ENCODE results near the gene ETV4. TPM values are rescaled to one million over a fixed set of nuclear protein-coding genes. Genes with fewer than 3 reads are reported as not detected.

Gene ETV4
- total RNA-seq, 6 donors from 2014 or later = 2.8 to 5.2 (median 3.4) TPM

DNA sequence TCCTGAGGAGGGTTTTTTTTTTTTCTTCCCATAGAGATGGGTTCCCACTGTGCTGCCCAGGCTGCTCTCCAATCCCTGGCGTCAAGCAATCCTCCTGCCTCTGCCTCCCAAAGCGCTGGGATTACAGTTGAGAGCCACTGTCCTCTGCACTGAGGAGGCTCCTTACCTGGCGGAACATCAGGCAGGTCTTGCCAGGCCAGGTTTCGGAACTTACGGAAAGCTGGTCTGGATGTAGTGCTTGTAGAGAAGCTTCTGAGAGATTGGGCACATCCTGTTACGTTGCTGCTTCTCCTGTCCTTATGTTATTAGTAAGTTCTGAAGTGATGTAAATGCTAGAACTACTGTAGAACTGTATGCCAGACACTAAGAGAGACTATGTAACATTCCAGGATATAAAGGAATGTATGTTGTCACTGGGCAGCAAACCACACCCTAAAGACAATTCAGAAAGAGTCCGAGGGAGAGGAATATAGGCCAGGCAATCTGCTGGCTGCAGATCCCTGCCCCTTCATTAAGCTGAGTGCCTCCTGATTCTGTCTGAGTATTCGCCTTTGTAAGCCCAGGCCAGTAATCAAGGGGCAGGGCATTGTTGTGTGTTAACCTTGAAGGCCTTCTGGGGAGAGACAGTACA is 21.1 kb downstream of the ETV4 start:
- Histone ChIP-seq H3K4me3 (no peak overlapping the region), H3K36me3 (peaks cover 30 to 84% (median 60%) of the 10 kb centered on the region in 4 donors), H3K27me3 (no peaks in the 10 kb centered on the region), H3K9me3 (no peaks in the 10 kb centered on the region), H3K27ac (no peak overlapping the region), H3K4me1 (peaks cover 3 to 5% (median 4%) of the 10 kb centered on the region in 4 donors)
- no peak for ATAC-seq (ENCODE audit: low FRiP score in 2 of 2)
- TF ChIP-seq POLR2AphosphoS5 (IDR thresholded peaks at IDR 0.05) = no peak
- TF ChIP-seq POLR2A (IDR thresholded peaks at IDR 0.05) = no peak
- TF ChIP-seq EP300 (IDR thresholded peaks at IDR 0.05) = no peak
- no peak for TF ChIP-seq CTCF (IDR thresholded peaks at IDR 0.05)
- WGBS, 2 donors = 88 to 94% methylated on average over 8 of the region's 8 CpGs
- no peak for DNase-seq

GRCh38 chr17:43521389-43521788 is 24.8 kb downstream of the ETV4 start:
- DNase-seq (no peak), ATAC-seq (ENCODE audit: low FRiP score in 2 of 2) (no peak)
- TF ChIP-seq CTCF (IDR thresholded peaks at IDR 0.05) = no peak
- TF ChIP-seq POLR2A (IDR thresholded peaks at IDR 0.05) = no peak
- TF ChIP-seq EP300 (IDR thresholded peaks at IDR 0.05) = no peak
- no peak for TF ChIP-seq POLR2AphosphoS5 (IDR thresholded peaks at IDR 0.05)
- WGBS, 2 donors = 95 to 98% methylated on average over 4 of the region's 4 CpGs
- Histone ChIP-seq H3K27ac (no peak overlapping the region), H3K4me3 (no peak overlapping the region), H3K36me3 (peaks cover 45 to 100% (median 85%) of the 10 kb centered on the region in 4 donors), H3K27me3 (no peaks in the 10 kb centered on the region), H3K9me3 (no peaks in the 10 kb centered on the region), H3K4me1 (no peaks in the 10 kb centered on the region)

DNA sequence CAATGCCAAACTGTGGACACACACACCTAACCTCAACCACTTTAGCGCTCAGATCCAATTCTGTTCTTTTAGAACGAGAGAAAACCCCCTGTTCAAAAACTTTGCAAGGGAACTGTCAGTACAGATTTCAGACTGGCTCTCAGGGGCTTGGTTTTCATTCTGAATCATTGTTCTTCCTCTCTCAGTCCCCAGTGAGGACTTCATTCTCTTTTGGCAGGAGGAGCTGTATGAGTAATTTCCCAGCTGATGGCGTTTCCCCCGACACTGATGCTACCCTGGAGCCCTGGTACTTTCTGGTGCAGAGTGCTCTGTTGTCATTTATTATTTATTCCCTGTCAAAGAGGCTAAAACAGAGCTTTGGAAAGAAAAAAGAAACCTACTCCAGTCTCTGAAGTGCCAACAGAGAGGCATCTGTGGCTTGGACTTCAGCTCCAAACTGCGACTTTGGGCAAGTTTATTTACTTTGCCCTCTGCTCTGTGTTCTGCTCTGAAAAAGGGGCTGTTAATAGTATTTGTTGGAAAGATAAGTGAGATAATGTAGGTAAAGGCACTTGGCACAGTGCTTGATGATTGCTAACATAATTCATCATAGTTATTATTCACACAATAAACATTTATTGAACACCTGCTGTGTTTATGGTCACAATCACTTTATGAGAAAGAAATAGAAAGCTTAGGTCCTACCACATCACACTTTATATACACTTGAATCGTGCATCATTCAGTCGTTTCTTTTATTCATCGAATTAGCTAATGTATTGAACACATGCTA is 28.3 kb downstream of the ETV4 start:
- TF ChIP-seq POLR2A (IDR thresholded peaks at IDR 0.05) (no peak), EP300 (IDR thresholded peaks at IDR 0.05) (no peak), CTCF (IDR thresholded peaks at IDR 0.05) (no peak), POLR2AphosphoS5 (IDR thresholded peaks at IDR 0.05) (no peak)
- H3K27ac ChIP-seq = no peak overlapping the region
- peaks cover 33 to 100% (median 80%) of the 10 kb centered on the region in 4 donors for H3K36me3 ChIP-seq
- no peak overlapping the region for H3K4me3 ChIP-seq
- ATAC-seq (ENCODE audit: low FRiP score in 2 of 2) (peak in 1 of 2 donors; percentile 63), DNase-seq (no peak)
- no peaks in the 10 kb centered on the region for H3K4me1 ChIP-seq
- H3K9me3 ChIP-seq = no peaks in the 10 kb centered on the region
- WGBS, 2 donors = 80 to 82% methylated on average over 8 of the region's 8 CpGs
- no peaks in the 10 kb centered on the region for H3K27me3 ChIP-seq

- no peak for ATAC-seq (ENCODE audit: low FRiP score in 2 of 2)
- Histone ChIP-seq H3K36me3 (peaks cover 31 to 100% (median 80%) of the 10 kb centered on the region in 4 donors), H3K27me3 (no peaks in the 10 kb centered on the region), H3K27ac (no peak overlapping the region), H3K9me3 (no peaks in the 10 kb centered on the region), H3K4me1 (no peaks in the 10 kb centered on the region), H3K4me3 (no peak overlapping the region)
- DNase-seq = no peak
- TF ChIP-seq EP300 (IDR thresholded peaks at IDR 0.05) (no peak), POLR2AphosphoS5 (IDR thresholded peaks at IDR 0.05) (no peak), CTCF (IDR thresholded peaks at IDR 0.05) (no peak), POLR2A (IDR thresholded peaks at IDR 0.05) (no peak)
- WGBS, 2 donors = 79 to 88% methylated on average over 6 of the region's 6 CpGs
Measured at GRCh38 chr17:43517161-43517560, 29.0 kb downstream of the ETV4 start.

Measured in upper lobe of left lung (tissue), 6 donors.